ENCODE results near the gene SLC6A3. TPM values are rescaled to one million over a fixed set of nuclear protein-coding genes. Genes with fewer than 3 reads are reported as not detected.

Gene SLC6A3
- polyA plus RNA-seq, 3 donors, result not detected

DNA sequence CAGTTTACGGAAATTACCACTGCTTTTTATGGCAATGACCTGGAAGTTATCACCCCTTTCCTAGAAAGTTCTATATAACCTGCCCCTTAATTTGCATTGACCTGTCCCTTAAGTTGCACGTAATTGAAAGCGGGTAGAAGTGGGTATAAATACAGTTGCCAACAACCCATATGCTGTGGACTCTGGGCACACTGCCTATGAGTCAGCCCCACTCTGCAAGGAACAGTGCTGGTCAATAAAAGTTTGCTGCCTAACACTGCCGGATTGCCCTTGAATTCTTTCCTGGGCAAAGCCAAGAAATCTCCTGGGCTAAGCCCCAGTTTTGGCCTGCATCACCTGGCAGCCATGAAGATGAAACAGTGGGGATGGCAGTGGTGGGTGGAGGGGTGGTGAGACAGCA, 76.5 kb downstream of the SLC6A3 start:
- H3K4me1 Mint-ChIP-seq, result peaks cover 4% of the 10 kb centered on the region
- no peak overlapping the region for H3K27ac Mint-ChIP-seq
- intact Hi-C loops (cut with micrococcal nuclease), result no loop called here
- no peak overlapping the region for H3K4me2 ChIP-seq (replicated peaks; ENCODE audit: extremely low read depth, low read length, poor library complexity, severe bottlenecking)
- TF ChIP-seq, protein P1, sequence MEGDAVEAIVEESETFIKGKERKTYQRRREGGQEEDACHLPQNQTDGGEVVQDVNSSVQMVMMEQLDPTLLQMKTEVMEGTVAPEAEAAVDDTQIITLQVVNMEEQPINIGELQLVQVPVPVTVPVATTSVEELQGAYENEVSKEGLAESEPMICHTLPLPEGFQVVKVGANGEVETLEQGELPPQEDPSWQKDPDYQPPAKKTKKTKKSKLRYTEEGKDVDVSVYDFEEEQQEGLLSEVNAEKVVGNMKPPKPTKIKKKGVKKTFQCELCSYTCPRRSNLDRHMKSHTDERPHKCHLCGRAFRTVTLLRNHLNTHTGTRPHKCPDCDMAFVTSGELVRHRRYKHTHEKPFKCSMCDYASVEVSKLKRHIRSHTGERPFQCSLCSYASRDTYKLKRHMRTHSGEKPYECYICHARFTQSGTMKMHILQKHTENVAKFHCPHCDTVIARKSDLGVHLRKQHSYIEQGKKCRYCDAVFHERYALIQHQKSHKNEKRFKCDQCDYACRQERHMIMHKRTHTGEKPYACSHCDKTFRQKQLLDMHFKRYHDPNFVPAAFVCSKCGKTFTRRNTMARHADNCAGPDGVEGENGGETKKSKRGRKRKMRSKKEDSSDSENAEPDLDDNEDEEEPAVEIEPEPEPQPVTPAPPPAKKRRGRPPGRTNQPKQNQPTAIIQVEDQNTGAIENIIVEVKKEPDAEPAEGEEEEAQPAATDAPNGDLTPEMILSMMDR (IDR thresholded peaks at IDR 0.05), result no peak
- no peaks in the 10 kb centered on the region for H3K27me3 ChIP-seq (ENCODE audit: control insufficient read depth in 2 of 2, insufficient read depth in 2 of 2, low read length in 2 of 2)
- no peak overlapping the region for H3K4me3 ChIP-seq (replicated peaks in 1 of 3; ENCODE audit: low read depth in 2 of 3, low read length in 3 of 3)
- no peak for DNase-seq
- peaks cover 17 to 31% (median 23%) of the 10 kb centered on the region in 3 donors for H3K27me3 Mint-ChIP-seq (ENCODE audit: low read depth in 3 of 3)
- H3K4me1 ChIP-seq (ENCODE audit: control insufficient read depth in 1 of 2, insufficient read depth in 2 of 2, low read length in 2 of 2), result no peaks in the 10 kb centered on the region
- H3K36me3 Mint-ChIP-seq, result no peaks in the 10 kb centered on the region
- H4K20me1 ChIP-seq (ENCODE audit: insufficient read depth, low read length), result no peaks in the 10 kb centered on the region
- no peaks in the 10 kb centered on the region for H3K9me3 Mint-ChIP-seq
- H3K27ac ChIP-seq (ENCODE audit: low read depth in 1 of 2, low read length in 2 of 2), result no peak overlapping the region
- H3K9ac ChIP-seq (ENCODE audit: insufficient read depth, low read length, poor library complexity, severe bottlenecking), result no peak overlapping the region
- no peaks in the 10 kb centered on the region for H3K9me3 ChIP-seq (replicated peaks in 1 of 2; ENCODE audit: control insufficient read depth in 1 of 2, insufficient read depth in 1 of 2, low read length in 2 of 2)
- no peak overlapping the region for H3K4me3 Mint-ChIP-seq
- H2AFZ ChIP-seq (ENCODE audit: insufficient read depth, low read depth, low read length, poor library complexity, severe bottlenecking), result no peak overlapping the region
- WGBS (ENCODE audit: insufficient coverage), result 100% methylated on average over 1 of the region's 4 CpGs
- no peaks in the 10 kb centered on the region for H3K79me2 ChIP-seq (ENCODE audit: insufficient read depth, low read length)
- H3K36me3 ChIP-seq (replicated peaks in 1 of 2; ENCODE audit: control insufficient read depth in 1 of 2, insufficient read depth in 2 of 2, low read length in 2 of 2), result no peaks in the 10 kb centered on the region

DNA sequence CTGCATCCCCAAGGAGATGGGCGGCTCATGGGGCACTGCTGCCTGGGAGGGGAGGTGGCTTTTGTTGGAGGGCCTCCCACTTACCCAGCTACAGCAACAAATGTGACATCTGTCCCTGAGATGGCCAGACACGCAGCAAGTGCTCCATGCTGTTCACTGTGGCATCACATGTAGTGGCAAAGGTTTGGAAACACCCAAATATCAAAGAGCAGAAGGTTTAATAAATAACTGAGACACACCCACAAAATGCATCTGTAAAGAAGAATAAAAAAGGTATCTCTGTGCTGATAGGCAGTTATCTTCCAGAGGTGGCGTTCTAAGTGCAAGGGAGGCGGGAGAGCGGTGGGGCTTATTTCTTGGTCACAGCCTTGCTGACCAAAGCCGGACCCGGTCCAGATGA, 77.0 kb downstream of the SLC6A3 start:
- WGBS (ENCODE audit: insufficient coverage), result 100% methylated on average over 5 of the region's 7 CpGs
- DNase-seq, result no peak
- H3K79me2 ChIP-seq (ENCODE audit: insufficient read depth, low read length), result no peaks in the 10 kb centered on the region
- no peaks in the 10 kb centered on the region for H3K9me3 ChIP-seq (replicated peaks in 1 of 2; ENCODE audit: control insufficient read depth in 1 of 2, insufficient read depth in 1 of 2, low read length in 2 of 2)
- H3K27ac ChIP-seq (ENCODE audit: low read depth in 1 of 2, low read length in 2 of 2), result no peak overlapping the region
- no peaks in the 10 kb centered on the region for H3K27me3 ChIP-seq (ENCODE audit: control insufficient read depth in 2 of 2, insufficient read depth in 2 of 2, low read length in 2 of 2)
- H3K4me1 Mint-ChIP-seq, result peaks cover 4% of the 10 kb centered on the region
- H3K4me2 ChIP-seq (replicated peaks; ENCODE audit: extremely low read depth, low read length, poor library complexity, severe bottlenecking), result no peak overlapping the region
- no peak overlapping the region for H3K4me3 Mint-ChIP-seq
- no peak overlapping the region for H2AFZ ChIP-seq (ENCODE audit: insufficient read depth, low read depth, low read length, poor library complexity, severe bottlenecking)
- intact Hi-C loops (cut with micrococcal nuclease), result no loop called here
- no peaks in the 10 kb centered on the region for H3K9me3 Mint-ChIP-seq
- H3K9ac ChIP-seq (ENCODE audit: insufficient read depth, low read length, poor library complexity, severe bottlenecking), result no peak overlapping the region
- peaks cover 17 to 32% (median 25%) of the 10 kb centered on the region in 3 donors for H3K27me3 Mint-ChIP-seq (ENCODE audit: low read depth in 3 of 3)
- no peak overlapping the region for H3K4me3 ChIP-seq (replicated peaks in 1 of 3; ENCODE audit: low read depth in 2 of 3, low read length in 3 of 3)
- no peaks in the 10 kb centered on the region for H3K36me3 Mint-ChIP-seq
- no peaks in the 10 kb centered on the region for H3K36me3 ChIP-seq (replicated peaks in 1 of 2; ENCODE audit: control insufficient read depth in 1 of 2, insufficient read depth in 2 of 2, low read length in 2 of 2)
- no peaks in the 10 kb centered on the region for H4K20me1 ChIP-seq (ENCODE audit: insufficient read depth, low read length)
- TF ChIP-seq, protein P1 (IDR thresholded peaks at IDR 0.05), result no peak
- H3K4me1 ChIP-seq (ENCODE audit: control insufficient read depth in 1 of 2, insufficient read depth in 2 of 2, low read length in 2 of 2), result no peaks in the 10 kb centered on the region
- H3K27ac Mint-ChIP-seq, result no peak overlapping the region
